DOHH2 (cell line): ENCODE measurements around the gene TNRC6C.
A peak's percentile ranks its signal among the peaks of the same experiment; 100 is the strongest.

Experiments
- H3F3A ChIP-seq: fragments of 200-600 bp; sonication (generic), shearing (Covaris generic); 2 replicates; pipeline ENCODE4 v1.6.0; 2016; ENCODE audit warnings: antibody characterized with exemption, mild to moderate bottlenecking; ENCODE audit not compliant: control insufficient read depth, insufficient read depth
- H3K27ac ChIP-seq: fragments of 200-600 bp; sonication (generic); 2 replicates; pipeline ENCODE4 v1.5.1; 2014; ENCODE audit warnings: low read depth, mild to moderate bottlenecking, low read length, moderate library complexity
- H3K27me3 ChIP-seq: fragments of 200-600 bp; sonication (generic); 2 replicates; pipeline ENCODE4 v1.6.1; 2014; ENCODE audit warnings: mild to moderate bottlenecking, low read length, mixed read lengths; ENCODE audit not compliant: control insufficient read depth
- H3K36me3 ChIP-seq: fragments of 200-600 bp; sonication (generic); 2 replicates; pipeline ENCODE4 v1.6.1; 2014; ENCODE audit warnings: mild to moderate bottlenecking, low read length, moderate library complexity, mixed read lengths; ENCODE audit not compliant: control insufficient read depth
- H3K4me1 ChIP-seq: fragments of 200-600 bp; sonication (generic); 2 replicates; pipeline ENCODE4 v1.6.1; 2014; ENCODE audit warnings: mild to moderate bottlenecking, low read length, mixed read lengths; ENCODE audit not compliant: control insufficient read depth
- H3K4me2 ChIP-seq: fragments of 200-600 bp; sonication (generic); 2 replicates; pipeline ENCODE4 v1.6.0; 2014; ENCODE audit warnings: mild to moderate bottlenecking, low read length, moderate library complexity
- H3K4me3 ChIP-seq: fragments of 200-600 bp; sonication (generic); 2 replicates; pipeline ENCODE4 v1.5.1; 2014; ENCODE audit warnings: mild to moderate bottlenecking, low read length, mixed read lengths
- H3K79me2 ChIP-seq: fragments of 200-600 bp; sonication (generic); 2 replicates; pipeline ENCODE4 v1.6.1; 2014; ENCODE audit warnings: mild to moderate bottlenecking, low read length, mixed read lengths; ENCODE audit not compliant: control insufficient read depth
- H3K9me2 ChIP-seq: fragments of 200-600 bp; sonication (generic); replicated peaks from 2 replicates; pipeline ENCODE4 v1.6.1; 2014; ENCODE audit warnings: mild to moderate bottlenecking, low read length, mixed read lengths; ENCODE audit not compliant: control insufficient read depth
- H3K9me3 ChIP-seq: fragments of 200-600 bp; sonication (generic); 2 replicates; pipeline ENCODE4 v1.6.1; 2014; ENCODE audit warnings: antibody characterized with exemption, low read length, mixed read lengths; ENCODE audit not compliant: control insufficient read depth, insufficient read depth
- H4K20me1 ChIP-seq: fragments of 200-600 bp; sonication (generic); 2 replicates; pipeline ENCODE4 v1.6.0; 2014; ENCODE audit warnings: low read depth, mild to moderate bottlenecking, antibody characterized with exemption, low read length, moderate library complexity; ENCODE audit not compliant: control insufficient read depth, insufficient read depth
- EZH2phosphoT487 ChIP-seq: fragments of 200-600 bp; sonication (generic); IDR thresholded peaks from 2 replicates; pipeline ENCODE4 v1.6.1; 2017; ENCODE audit warnings: borderline replicate concordance, mild to moderate bottlenecking, antibody characterized with exemption, low read length, moderate library complexity, mixed read lengths
- TF ChIP-seq, protein P1 (sequence below): fragments of 200-600 bp; sonication (generic); IDR thresholded peaks from one replicate; pipeline ENCODE4 v1.5.1; 2014; ENCODE audit warnings: antibody characterized with exemption, mild to moderate bottlenecking, low read depth, low read length; ENCODE audit not compliant: poor library complexity, severe bottlenecking

TNRC6C gene

DNA sequence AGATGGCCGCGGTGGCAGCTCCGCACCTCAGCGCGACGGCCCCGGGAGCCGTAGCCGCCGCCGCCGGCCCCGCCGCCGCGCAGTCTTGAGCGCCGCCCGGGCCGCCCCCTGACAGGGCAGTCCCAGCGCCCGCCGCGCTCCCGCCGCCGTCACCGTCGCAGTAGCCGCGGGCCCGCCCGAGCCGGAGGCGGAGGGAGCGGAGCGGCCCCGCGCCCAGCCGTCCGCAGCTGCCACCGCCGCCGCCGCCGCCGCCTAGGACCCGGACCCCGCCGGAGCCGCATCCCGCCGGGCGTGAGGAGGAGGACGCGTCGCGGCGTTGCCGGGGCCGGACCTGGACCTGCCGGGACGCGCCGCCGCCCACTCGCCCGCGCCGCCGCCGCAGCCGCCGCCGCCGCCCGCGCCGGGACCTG is 218 bp downstream of the TNRC6C start:
- Histone ChIP-seq H4K20me1 (peaks cover 20% of the 10 kb centered on the region), H3K9me2 (no peaks in the 10 kb centered on the region), H3K4me1 (peaks cover 62% of the 10 kb centered on the region), H3K27me3 (peaks cover 38% of the 10 kb centered on the region), H3K4me2 (no peak overlapping the region), H3K27ac (no peak overlapping the region), H3K9me3 (no peaks in the 10 kb centered on the region), H3K36me3 (no peaks in the 10 kb centered on the region), H3K4me3 (peak overlapping the region; percentile 79; the same call in 1 of the 2 replicates), H3F3A (0 out of 2 replicates have a peak, but pooled peaks cover 7% of the 10 kb centered on the region), H3K79me2 (peaks cover 45% of the 10 kb centered on the region)
- no peak for TF ChIP-seq EZH2phosphoT487
- TF ChIP-seq, protein P1, sequence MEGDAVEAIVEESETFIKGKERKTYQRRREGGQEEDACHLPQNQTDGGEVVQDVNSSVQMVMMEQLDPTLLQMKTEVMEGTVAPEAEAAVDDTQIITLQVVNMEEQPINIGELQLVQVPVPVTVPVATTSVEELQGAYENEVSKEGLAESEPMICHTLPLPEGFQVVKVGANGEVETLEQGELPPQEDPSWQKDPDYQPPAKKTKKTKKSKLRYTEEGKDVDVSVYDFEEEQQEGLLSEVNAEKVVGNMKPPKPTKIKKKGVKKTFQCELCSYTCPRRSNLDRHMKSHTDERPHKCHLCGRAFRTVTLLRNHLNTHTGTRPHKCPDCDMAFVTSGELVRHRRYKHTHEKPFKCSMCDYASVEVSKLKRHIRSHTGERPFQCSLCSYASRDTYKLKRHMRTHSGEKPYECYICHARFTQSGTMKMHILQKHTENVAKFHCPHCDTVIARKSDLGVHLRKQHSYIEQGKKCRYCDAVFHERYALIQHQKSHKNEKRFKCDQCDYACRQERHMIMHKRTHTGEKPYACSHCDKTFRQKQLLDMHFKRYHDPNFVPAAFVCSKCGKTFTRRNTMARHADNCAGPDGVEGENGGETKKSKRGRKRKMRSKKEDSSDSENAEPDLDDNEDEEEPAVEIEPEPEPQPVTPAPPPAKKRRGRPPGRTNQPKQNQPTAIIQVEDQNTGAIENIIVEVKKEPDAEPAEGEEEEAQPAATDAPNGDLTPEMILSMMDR: no peak

DNA sequence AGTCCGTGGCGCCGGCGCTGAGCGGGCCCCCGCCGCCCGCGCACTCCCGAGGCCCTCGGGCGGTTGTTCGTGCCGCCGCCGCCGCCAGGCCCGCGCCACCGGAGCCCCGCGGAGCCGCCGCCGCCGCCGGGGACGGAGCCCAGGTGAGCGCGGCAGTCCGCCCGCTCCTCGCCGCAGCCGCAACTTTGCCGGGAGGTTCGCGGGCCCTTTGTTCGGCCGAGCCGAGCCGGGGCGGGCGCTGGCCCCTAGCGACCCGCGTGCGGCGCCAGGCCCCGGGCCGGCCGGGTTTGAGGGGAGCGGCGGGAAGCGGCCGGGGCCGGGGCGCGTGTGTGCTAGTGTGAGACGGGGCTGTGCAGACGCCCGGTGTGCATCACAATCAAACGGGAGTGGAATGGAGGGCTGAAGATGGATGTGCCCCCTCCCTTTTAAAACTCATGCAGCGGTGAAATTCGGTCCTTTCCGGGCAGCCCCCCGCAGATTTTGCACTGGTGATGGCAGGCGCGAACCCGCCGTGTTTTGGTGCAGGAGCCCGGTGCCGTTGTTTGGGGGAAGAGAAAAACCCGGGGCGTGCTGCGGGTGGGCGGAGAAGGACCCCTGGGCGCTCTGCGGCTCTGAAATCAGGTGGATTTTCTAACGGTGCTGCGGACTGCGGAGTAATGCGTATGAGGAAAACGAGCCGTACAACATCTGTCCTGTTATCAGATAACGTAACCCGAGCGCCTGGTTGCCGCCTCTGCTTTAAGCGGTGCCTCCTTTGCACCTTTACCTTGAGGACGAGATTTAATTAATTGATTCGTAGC is 823 bp downstream of the TNRC6C start:
- TF ChIP-seq, protein P1: no peak
- no peak for TF ChIP-seq EZH2phosphoT487
- Histone ChIP-seq H3K27me3 (peaks cover 34% of the 10 kb centered on the region), H3F3A (0 out of 2 replicates have a peak, but pooled peaks cover 7% of the 10 kb centered on the region), H3K9me3 (no peaks in the 10 kb centered on the region), H3K4me2 (peak overlapping the region; percentile 81), H3K36me3 (no peaks in the 10 kb centered on the region), H3K4me1 (peaks cover 63% of the 10 kb centered on the region), H3K27ac (no peak overlapping the region), H3K79me2 (peaks cover 51% of the 10 kb centered on the region), H3K9me2 (no peaks in the 10 kb centered on the region), H3K4me3 (peak overlapping the region; percentile 85), H4K20me1 (peaks cover 21% of the 10 kb centered on the region)

DNA sequence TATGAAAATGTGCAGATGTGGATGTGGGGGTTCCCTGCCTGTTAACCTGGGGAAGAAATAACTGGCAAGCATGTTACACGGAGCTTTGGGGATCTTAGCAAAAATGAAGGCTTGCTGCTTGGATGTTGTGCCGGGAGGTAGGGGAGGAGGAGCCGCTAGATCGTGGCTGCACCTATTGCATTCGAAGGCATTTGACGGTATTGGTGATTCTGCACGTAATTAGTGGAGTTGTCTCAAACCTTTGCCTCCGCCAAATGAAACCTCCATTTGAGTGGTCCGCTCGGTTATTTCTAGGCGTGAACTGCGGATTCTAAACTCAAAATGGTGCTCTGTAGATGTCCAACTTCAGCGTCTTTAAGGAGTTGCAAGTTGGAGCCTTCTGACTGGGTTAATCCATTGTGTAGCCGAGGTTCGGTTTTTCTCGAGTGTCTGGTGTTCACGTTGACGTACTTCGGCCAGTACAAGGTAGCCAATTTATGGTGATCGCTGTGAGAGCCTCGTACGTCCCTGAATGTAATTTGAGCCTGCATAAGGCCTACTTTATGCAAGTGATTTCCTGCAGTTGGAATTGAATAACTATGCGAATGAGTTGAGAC is 1.5 kb downstream of the TNRC6C start:
- H3K4me1 ChIP-seq: peaks cover 63% of the 10 kb centered on the region
- no peaks in the 10 kb centered on the region for H3K9me2 ChIP-seq
- H3K79me2 ChIP-seq: peaks cover 58% of the 10 kb centered on the region
- H3F3A ChIP-seq: 0 out of 2 replicates have a peak, but pooled peaks cover 7% of the 10 kb centered on the region
- H3K4me3 ChIP-seq: peak overlapping the region; percentile 85
- H3K4me2 ChIP-seq: peak overlapping the region; percentile 81
- H3K27ac ChIP-seq: no peak overlapping the region
- no peaks in the 10 kb centered on the region for H3K9me3 ChIP-seq
- peaks cover 27% of the 10 kb centered on the region for H3K27me3 ChIP-seq
- TF ChIP-seq, protein P1: no peak
- TF ChIP-seq EZH2phosphoT487: no peak
- no peaks in the 10 kb centered on the region for H3K36me3 ChIP-seq
- peaks cover 27% of the 10 kb centered on the region for H4K20me1 ChIP-seq
